CD4-positive, alpha-beta T cell treated with Interleukin-2 at 100 ng/mL for 4 hours (primary cell): ENCODE measurements around the gene KCNIP4.

Experiments used
- DNase-seq: peaks from one replicate; pipeline ENCODE4 v3.0.0-alpha.2; 2020; ENCODE audit warnings: low spot score

The KCNIP4 gene

DNA sequence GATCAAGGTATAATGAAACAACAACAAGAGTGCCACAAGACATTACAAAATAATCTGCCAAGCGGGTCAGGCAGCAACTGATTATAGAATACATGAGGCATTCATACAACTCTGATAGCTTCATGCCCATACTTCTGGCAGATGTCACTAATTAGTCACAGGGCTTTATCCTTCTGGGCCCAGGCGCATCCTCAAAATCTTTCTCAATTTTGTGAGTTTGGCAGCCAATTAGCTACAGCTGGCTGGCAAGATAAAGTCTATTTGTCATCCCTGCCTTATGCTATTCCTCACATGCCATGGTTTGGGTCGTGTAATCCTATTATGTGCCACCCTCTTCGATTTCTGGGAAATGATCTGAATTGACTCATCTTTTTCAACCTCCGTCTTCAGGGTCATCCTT, 994.0 kb downstream of the KCNIP4 start:
- DNase-seq = no peak

DNA sequence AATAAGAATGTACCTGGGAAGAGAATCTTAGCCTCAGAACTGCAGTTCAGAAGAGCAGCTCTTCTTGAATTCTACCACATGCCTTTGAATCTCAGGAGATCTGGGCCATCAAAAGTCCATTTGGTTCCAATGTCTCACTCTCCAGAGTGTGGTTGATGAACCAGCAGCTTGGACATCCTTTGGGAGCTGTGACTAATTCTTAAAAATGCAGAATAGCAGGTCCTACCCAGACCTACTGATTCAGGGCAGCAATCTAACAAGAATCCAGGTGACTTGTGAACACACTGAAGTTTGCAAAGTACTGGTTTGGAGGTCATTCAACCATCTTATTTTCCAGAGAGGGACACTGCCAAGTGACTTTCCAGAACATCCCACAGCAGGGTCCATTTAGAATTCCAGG, 1003.6 kb downstream of the KCNIP4 start:
- no peak for DNase-seq

DNA sequence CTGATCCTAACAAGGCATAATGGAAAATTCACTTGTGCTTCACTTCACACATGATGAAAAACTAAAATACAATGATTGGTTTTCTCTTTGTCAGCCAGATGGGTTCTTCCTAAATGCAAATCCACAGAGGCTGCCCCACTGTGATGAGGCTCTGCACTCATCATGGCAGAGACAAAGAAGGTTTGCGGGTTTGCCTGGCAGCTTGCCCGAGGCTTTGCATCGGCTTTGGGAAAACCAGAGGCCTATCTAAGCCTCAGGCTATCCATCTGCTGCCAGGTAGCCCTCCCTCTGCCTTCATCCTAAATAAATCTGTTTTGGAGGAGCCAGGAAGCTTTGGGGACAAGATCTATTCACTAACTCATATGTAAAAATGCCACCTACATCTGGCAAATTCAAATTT, 1004.1 kb downstream of the KCNIP4 start:
- no peak for DNase-seq

DNA sequence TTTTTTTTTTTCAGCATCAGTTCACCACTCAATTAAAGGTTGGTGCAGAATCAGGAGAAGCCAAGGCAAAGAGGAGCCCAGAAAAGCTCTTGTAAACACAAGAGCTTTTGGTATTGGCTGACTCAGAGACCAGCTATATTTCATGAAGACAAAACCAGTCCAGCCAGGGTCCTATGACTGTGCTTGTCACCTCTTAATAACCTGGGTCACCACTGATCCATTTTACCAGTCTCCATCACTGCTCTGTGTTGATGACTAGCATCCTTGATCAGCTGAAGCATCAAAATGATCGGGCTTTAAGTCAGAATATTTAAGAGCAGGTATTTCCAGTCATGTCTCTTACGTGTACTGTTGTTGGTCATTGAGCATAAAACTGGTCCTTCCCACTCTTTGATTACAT, 1010.4 kb downstream of the KCNIP4 start:
- DNase-seq = no peak

DNA sequence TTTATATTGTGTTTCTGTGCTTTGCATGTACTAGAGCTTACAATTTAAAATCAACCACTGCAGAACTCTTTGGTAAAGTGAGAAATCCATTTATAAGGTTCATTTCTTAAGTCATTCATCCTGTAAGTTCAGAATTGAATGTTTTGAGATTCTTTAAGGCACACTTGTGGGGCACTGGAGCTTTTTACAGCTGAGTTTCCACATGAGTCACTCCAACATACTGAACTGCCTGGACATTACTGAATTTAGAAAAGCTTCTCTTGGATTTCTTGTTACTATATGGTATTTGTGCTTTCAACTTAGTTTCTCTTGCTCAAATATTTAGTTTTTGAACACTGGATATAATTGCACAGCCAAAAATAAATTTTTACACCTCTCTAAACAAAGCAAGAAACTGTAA, 1022.0 kb downstream of the KCNIP4 start:
- DNase-seq = no peak

DNA sequence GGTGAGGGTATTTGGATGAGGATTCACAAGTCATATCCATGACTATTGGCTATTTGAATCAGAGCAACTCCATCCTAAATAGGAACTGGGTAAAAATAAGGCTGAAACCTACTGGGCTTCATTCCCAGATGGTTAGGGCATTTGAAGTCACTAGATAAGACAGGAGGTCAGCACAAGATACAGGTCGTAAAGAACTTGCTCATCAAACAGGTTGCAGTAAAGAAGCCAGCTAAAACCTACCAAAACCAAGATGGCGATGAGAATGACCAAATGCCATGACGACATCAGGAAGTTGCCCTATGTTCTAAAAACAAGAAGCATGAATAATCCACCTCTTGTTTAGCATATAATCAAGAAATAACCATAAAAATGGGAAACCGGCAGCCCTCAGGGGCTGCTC, 1023.4 kb downstream of the KCNIP4 start:
- DNase-seq = no peak

DNA sequence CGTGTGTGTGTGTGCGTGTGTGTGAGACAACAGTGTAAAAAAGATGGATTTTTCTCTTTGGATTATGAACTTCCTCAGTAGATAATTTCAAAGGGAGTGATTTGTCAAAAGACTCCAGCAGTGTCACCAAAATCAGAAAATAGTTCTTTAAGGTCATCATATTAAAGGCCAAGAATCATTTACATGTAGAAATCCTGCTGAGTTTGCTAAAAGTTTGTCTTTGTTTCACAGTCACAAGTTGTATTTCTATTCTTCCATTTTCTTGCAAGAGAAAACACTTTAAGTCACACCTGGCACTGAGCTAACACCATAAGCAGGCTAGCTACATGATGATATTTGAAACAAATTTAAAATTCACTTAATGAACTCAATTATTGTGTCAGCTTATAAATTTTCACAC, 1025.6 kb downstream of the KCNIP4 start:
- no peak for DNase-seq

DNA sequence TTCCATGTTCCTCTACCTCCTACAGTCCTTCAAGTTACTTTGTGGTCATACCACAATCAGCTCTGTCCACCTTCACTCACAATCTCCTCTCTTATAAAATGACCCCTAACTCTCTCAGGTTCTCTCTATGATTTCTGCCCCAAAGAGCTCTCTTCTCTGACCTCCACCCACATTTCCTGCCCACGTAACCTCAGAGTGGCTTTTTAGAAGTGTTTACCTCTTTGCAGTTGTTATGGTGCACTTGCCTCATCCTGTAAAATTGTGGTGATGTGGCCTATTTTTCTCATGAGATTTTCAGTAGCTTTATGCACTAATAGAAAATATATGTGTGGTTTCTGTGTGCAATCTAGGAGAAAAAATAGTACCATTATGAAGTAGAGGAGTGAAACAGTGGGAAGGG, 1032.5 kb downstream of the KCNIP4 start:
- peak; percentile 16 for DNase-seq

DNA sequence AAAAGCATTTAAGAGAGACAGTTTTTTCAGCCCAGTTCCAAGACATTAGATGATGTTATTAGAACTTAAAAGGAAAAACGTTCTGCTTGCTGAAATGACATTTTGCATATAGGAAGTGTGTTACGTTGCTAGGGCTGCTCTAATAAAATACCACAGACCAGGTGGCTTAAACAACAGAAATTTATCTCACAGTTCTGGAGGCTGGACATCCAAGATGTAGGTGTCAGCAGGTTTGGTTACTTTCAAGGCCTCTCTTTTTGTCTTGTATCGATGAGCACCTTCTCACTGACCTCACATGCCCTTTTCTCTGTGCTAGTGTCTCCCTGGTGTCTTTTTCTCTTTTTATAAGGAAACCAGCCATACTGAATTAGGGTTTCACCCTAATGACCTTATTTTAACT, 1043.6 kb downstream of the KCNIP4 start:
- DNase-seq = no peak

DNA sequence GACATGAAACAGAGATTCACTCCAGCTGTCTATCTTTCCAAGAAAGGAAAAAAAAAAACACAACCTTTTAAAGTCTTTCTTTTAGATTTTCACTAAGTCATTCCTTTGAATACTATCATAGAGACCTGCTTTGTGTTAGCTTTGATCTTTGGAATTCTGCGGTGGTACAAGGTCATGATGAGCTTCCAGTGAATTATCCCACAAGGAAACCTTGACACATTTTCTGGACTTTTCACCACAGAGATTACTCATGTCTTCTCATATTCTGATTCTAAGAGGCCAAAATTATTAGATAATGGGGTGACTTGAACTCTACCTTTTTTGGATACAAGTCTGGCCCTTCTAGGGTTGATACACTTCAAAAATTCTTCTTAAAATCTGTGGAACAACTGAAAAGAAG, 1046.7 kb downstream of the KCNIP4 start:
- DNase-seq = no peak

DNA sequence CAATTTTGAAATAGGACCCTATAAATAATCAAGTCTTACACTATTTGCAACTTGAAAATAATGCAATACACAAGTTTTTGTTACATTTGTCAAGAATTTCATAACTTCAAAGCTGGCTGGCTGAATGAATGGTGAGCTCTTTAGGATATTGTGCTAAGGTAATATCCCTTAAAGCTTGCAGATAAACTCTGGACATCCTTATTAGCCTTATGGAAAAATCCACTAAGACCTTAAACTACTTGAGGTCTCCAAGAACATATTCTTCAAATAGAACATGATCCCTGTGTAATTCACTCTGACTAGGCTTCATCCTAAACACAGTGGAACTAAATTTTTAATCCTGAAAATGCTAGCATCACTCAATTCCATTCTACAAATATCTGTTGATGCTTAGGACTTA, 1049.0 kb downstream of the KCNIP4 start:
- no peak for DNase-seq

DNA sequence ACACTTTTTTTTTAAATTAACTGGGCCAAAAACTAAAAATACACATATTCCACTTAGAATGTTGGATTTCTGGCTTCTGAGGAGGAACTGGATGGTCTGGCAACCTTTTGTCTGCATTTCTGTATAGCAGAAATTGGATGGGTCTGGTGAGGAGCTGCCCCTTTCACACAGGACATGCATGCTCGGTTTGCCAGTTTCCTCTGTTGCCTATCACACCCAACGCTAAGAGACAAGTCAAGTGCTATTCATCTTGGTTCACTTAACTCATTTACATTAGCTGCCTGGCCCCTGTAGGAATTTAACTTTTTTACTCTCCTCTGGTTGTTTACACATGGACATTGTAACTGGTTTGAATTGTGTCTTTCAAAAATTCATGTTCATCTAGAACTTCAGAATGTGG, 1052.6 kb downstream of the KCNIP4 start:
- no peak for DNase-seq

DNA sequence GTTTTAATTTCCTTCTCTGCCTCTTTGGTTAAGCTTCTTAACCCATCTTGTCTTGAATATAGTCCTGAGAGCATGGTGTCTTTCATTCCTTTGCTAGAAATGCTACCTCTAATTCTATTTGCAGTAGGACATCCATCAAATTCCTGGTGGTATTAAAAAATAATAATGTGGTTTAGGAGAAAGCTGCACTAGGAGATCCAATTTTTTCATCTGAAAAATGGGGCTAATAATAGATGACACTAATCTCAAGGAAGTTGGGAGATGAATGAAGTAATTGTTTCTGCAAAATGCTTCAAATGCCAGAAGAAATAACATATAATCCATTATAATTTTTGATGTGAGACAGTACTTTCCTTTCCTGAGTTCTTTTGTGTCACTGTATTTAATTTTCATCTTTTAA, 1053.4 kb downstream of the KCNIP4 start:
- DNase-seq = no peak

DNA sequence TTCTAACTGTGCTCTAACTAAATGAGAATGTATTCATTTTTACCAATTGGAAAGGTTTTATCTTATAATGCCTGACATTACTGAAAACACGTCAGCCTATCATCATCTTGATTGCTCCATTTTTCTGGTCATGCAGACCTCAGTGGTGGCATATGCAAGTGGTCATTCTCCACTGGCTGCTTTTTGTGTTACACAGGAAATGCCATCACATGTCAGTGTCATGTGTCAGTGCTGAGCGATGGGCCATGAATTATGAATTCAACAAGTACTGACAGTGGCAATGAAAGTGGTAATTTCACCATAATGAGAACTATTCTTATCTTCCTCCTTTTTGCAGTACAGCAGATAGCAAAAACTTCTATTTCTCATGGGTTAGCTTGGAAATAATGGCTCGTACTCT, 1057.8 kb downstream of the KCNIP4 start:
- no peak for DNase-seq

DNA sequence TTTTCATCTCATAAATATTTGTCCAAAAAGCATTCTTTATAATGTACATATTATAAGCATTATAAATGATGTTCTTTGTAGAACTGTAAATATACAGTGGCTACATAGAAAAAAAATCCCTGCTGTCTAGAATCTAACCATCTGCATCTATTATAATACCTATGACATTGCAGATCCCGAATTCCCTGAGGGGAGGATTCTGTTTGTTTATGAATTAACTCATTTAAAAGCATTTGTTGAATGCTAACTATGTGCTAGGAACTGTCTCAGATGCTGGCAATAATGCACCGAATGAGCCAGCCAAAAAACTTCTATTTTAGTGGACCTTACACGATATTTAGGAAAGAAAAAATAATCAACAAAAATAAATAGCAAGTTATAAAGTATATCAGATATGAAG, 1058.7 kb downstream of the KCNIP4 start:
- no peak for DNase-seq

DNA sequence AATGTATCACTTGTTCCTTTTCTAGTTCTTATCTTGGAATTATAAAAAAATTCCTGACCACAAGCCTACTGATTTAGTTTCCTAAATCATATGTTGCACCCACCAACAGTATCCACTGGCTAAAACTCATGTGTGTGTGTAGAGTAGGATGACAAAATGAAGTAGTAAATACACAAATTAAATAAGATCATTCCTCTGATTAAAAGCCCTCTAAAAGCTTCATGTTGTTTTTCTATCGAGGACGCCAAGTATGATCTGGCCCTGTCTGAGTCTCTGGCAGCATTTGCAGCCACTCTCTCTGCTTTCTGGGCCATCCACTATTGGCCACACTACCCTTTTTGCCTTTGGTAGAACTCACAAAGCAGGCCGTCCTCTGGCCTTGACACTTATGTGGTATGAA, 1064.9 kb downstream of the KCNIP4 start:
- DNase-seq = no peak

DNA sequence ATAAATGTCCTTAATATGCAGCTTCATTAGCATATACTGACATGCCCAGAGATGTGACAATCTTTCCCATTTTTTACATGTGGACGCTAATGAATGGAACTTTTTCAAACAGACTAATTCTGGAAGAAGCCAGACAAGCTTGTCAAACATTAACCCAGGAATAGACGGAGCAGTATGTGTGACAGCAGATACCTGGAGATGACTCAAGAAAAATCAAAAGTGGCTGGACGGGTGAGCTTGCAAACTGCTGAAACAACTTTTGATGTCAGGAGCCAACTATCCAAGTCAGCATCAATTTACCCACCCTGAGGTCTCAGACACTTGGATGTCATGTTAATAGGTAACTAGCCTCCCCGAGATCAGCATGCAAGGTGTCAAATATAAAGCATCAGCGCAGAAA, 1065.3 kb downstream of the KCNIP4 start:
- no peak for DNase-seq

DNA sequence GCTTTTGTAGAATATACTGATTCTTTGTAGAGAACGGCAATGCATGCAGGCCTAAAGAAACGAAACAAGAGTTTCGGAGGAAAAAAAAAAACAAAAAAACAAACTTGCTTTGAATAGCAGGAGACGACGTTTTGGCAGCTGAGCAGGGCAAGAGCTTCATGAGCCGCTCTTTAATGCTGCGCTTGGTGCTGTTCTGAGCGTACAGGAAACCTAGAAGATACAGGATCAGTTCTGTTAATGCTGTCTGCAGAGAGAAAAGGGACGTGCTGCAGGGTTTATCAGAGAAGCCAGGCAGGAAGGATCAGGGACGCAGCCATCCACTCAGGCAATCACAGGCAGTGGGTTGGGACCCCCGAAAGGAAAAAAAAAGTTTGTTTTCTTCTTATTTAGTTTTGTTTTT, 1066.1 kb downstream of the KCNIP4 start:
- DNase-seq = no peak

DNA sequence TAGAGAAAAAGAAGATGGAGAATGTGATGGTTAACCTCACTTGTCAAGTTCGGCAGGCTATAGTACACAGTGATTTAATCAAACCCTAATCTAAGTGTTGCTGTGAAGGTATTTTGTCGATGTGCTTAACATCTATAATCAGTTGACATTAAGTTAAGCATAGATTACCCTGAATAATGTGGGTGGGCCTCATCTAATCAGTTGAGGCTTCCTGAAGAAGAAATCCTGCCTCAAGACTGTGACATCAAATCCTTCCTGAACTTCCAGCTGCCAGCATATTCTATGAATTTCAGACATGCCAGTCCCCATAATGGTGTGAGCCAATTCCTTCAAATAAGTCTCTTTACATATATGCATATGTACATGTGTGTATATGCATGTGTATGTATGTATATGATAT, 1066.9 kb downstream of the KCNIP4 start:
- no peak for DNase-seq

DNA sequence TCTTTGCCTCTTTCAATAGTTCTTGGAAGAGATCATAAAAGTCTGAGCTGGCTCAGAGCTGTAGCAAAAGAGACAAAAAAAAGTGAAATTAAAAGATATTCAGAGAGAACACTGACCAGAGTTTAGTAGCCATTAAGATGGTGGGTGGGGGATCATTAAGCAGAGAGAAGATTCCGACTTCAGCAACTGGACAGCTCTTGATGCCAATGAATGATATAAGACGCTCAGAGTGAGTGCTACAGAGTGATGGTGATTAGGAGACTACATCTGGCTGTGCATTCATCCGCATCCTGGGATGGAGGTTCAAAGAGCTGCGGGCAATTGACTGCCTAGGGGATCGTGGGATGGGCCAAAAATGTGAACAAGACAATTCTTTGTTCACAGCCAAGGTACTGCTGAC, 1069.8 kb downstream of the KCNIP4 start:
- DNase-seq = no peak

DNA sequence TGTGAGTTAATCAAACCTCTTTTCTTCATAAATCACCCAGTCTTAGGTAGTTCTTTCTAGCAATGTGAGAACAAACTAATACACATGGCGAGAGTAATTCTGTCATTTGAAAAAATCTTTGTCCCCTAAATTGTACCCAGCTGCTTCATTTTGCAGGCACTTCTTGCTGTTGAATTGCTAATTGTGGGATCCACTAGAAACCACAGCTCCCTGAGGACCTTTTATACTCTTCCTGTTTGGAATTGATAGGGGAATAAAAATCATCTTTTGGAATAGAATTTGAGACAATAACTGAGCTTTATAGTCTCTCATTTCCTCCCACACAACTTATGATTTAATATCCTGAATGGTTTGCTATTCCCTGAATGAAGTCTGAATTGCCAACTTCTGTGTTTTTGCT, 1078.1 kb downstream of the KCNIP4 start:
- no peak for DNase-seq

DNA sequence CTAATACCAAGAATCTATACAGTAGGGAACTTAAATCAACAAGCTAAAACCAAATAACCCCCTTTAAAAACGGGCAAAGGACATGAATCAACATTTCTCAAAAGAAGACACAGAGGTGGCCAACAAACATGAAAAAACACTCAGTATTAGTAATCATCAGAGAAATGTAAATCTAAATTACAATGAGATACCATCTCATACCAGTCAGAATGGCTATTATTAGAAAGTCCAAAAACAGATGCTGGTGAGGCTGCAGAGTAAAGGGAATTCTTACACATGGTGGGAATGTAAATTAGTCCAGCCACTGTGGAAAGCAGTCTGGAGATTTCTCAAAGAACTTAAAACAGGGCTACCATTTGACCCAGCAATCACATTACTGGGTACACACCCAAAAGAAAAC, 1080.5 kb downstream of the KCNIP4 start:
- no peak for DNase-seq

DNA sequence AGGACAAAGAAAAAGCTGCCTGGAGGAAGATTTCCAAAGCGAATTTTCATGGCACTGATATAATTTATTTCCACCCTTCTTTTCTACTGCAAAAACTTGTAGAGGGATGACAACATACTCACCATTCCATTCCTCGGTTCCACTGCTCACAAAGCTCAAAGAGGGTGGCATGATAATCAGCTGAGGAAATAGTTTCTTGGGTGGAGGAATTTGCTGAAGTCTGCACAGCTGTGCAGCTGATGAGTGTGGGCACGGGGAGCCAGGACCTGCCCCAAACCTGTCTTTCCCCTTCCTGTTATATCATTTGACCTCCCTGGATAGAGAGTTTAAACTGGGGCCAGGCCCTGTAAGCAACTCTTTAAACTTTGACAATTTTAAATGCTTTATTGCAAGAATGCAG, 1087.7 kb downstream of the KCNIP4 start:
- no peak for DNase-seq

DNA sequence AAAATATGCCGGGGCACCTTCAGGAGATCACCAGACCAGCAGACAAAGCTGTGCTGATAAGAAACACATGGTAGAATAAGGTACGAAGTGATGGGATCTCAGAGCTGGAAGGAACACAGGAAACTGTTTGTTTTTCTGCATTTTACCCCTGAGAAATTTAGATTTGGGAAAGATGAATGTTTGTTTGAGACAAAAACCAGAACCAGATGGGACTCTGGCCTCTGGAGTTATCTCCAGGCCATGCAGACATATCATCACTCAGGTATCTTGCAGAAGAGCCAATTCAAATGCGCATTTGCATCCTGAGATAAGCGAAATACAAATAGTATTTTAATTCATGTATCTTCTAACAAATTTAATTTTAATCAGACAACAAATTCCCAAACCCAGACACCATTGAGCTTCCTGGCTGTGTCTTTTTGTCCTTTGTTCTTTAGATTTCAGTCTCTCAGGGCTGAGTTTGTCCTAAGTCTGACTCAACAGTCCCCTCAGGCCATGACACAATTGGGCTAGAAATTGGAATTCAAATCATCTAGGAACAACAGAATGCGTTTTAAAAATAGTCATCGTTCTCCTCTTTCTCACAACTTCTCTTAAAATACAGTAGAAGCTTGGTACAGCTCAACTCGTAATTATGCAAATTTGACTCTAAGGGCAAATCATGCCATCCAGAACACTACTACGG, 1089.3 kb downstream of the KCNIP4 start:
- DNase-seq = no peak

DNA sequence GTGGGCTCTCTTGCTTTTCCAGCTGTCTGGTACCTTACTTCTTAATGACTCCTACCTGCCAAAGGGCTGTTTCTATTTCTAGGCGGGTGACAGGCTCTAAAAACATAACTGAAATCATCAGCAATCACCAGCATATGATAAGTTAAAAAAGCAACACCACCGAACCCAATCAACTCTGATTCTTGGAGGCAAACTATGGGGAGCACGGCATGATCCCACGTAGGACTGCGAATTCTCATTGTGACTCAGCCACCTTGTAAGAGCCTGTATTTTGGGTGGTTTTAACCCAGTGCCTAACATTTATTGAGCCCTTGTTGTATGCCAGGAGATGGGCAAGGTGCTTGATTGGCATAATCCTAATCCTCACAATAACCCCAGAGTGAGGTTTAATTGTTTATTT, 1091.5 kb downstream of the KCNIP4 start:
- DNase-seq = no peak
